Measurements from ENCODE around the gene NBL1.

DNA sequence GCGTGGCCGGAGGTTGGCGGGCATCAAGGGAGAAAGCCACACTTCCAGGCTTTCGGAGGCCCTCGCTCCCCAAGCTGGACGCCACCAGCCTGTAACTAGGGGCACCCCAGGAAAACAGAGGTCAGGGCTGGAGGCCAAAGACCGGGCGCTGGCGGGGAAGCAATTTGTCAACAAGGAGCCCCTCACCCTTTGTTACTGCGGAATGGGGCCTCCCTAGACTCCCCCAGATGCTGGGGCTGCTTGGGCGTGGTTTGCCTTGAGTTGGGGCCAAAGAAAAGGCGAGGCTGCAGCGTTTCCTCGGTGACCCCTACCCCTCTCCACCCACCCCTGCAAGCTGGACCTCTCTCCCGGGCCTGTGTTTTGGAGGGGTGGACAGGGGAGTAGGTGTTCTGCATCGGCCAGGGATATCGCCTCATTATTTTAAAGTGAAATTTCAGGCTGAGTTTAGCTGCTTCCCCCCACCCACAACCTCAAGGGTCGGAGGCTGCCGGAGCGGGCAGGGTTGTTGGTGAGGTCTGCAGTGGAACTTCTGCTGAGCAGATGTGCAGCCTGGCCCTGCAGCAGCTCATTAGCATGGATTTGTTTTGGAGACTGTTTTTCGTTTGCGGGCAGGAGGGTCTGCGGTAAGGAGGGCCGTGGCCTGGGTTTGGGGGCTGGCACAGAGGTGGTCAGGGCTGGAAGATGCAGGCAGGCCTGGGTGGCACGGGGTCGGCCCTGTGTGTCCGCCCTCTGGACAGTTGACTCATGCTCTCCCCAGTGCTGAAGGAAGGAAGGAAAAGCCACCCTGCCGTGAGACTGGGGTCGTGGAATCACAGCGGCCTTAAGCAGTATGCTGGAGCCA, 1.5 kb downstream of the NBL1 start:
- no peak for TF ChIP-seq CTCF (IDR thresholded peaks at IDR 0.05)
- no peak for TF ChIP-seq POLR2A (IDR thresholded peaks at IDR 0.05)
